Neural progenitor cell (in vitro differentiated cells): ENCODE measurements around the gene REPS1.

ENCODE experiments used
- CTCF ChIP-seq: fragments of 200-600 bp; sonication (generic); IDR thresholded peaks from 2 replicates; pipeline ENCODE4 v1.5.1; 2017; ENCODE audit warnings: antibody characterized with exemption, mild to moderate bottlenecking
- EZH2 ChIP-seq: fragments of 200-600 bp; sonication (generic); IDR thresholded peaks from 2 replicates; pipeline ENCODE4 v1.6.1; 2017; ENCODE audit warnings: antibody characterized with exemption, mild to moderate bottlenecking, moderate library complexity

GRCh38 chr6:138975815-138976214, 12.2 kb downstream of the REPS1 start:
- no peak for TF ChIP-seq CTCF
- no peak for TF ChIP-seq EZH2
